Measurements from ENCODE around the gene KCNMA1. TPM values are rescaled to one million over a fixed set of nuclear protein-coding genes. Genes with fewer than 3 reads are reported as not detected.

Gene KCNMA1

Small RNA genes within 50 kb of the gene (small RNA-seq; reads per million reads assigned to genes)
- gene ATP5MC1P8 (ENCODE audit: insufficient read depth) = not detected
- not detected for gene COX6CP15 (ENCODE audit: insufficient read depth)
- not detected for gene RF00322 (ENCODE audit: insufficient read depth)
- not detected for gene RNA5SP321 (ENCODE audit: insufficient read depth)

Data from mesendoderm (in vitro differentiated cells).